Lower leg skin (tissue), 3 donors: Measurements from ENCODE around the gene ABCA1.

ENCODE experiments used
- POLR2A ChIP-seq, 2 donors: fragments of 450-650 bp; IDR thresholded peaks; one replicate each; pipeline ENCODE4 v1.6.1; 2016 to 2017; ENCODE audit warnings: antibody characterized with exemption in 2 of 2, mild to moderate bottlenecking in 1 of 2, moderate library complexity in 1 of 2
- TF ChIP-seq, protein P1 (sequence below), 3 donors: fragments of 450-650 bp; IDR thresholded peaks; one replicate each; pipeline ENCODE4 v1.5.1; 2016; ENCODE audit warnings: antibody characterized with exemption in 3 of 3, mild to moderate bottlenecking in 3 of 3, moderate library complexity in 2 of 3

DNA sequence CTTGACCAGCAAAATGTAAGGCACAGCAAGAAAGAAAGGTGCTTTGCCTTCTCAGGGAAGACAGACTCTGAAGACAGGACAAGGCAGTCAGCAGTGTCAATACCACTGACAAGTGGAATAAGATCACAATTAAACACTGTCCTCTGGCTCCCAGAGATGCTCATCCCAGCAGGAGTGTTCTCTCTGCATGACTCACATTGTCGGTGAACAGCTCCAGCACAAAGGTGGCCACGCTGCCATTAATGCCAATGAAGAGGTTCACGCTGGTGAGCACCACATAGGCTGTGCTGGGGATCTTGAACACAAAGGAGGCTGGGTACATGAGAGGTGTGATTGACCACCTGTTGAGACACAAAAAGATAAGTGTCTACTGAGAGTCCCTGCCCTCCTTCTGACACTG lies 132.1 kb downstream of the ABCA1 start:
- TF ChIP-seq, protein P1, sequence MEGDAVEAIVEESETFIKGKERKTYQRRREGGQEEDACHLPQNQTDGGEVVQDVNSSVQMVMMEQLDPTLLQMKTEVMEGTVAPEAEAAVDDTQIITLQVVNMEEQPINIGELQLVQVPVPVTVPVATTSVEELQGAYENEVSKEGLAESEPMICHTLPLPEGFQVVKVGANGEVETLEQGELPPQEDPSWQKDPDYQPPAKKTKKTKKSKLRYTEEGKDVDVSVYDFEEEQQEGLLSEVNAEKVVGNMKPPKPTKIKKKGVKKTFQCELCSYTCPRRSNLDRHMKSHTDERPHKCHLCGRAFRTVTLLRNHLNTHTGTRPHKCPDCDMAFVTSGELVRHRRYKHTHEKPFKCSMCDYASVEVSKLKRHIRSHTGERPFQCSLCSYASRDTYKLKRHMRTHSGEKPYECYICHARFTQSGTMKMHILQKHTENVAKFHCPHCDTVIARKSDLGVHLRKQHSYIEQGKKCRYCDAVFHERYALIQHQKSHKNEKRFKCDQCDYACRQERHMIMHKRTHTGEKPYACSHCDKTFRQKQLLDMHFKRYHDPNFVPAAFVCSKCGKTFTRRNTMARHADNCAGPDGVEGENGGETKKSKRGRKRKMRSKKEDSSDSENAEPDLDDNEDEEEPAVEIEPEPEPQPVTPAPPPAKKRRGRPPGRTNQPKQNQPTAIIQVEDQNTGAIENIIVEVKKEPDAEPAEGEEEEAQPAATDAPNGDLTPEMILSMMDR (IDR thresholded peaks at IDR 0.05): no peak
- TF ChIP-seq POLR2A (IDR thresholded peaks at IDR 0.05): no peak
